Measurements from ENCODE around the gene SH2D2A.

The SH2D2A gene

GRCh38 chr1:156806512-156807440 lies 9.9 kb downstream of the SH2D2A start:
- DNase-seq (ENCODE audit: insufficient read length) (no peak), FAIRE-seq (no peak)
- TF ChIP-seq POLR2AphosphoS5 (IDR thresholded peaks at IDR 0.05; ENCODE audit: low read depth, low read length) (no peak), TAF1 (IDR thresholded peaks at IDR 0.05; ENCODE audit: borderline replicate concordance, low read depth, low read length) (no peak), POLR2A (IDR thresholded peaks at IDR 0.05; ENCODE audit: low read depth, low read length) (no peak; the same call in 1 of the 2 replicates)

- DNase-seq (ENCODE audit: insufficient read length) (no peak), FAIRE-seq (no peak)
- TF ChIP-seq POLR2AphosphoS5 (IDR thresholded peaks at IDR 0.05; ENCODE audit: low read depth, low read length) (no peak), POLR2A (IDR thresholded peaks at IDR 0.05; ENCODE audit: low read depth, low read length) (no peak), TAF1 (IDR thresholded peaks at IDR 0.05; ENCODE audit: borderline replicate concordance, low read depth, low read length) (no peak)
These were observed 10.7 kb downstream of the SH2D2A start for GRCh38 chr1:156805766-156806511.

DNA sequence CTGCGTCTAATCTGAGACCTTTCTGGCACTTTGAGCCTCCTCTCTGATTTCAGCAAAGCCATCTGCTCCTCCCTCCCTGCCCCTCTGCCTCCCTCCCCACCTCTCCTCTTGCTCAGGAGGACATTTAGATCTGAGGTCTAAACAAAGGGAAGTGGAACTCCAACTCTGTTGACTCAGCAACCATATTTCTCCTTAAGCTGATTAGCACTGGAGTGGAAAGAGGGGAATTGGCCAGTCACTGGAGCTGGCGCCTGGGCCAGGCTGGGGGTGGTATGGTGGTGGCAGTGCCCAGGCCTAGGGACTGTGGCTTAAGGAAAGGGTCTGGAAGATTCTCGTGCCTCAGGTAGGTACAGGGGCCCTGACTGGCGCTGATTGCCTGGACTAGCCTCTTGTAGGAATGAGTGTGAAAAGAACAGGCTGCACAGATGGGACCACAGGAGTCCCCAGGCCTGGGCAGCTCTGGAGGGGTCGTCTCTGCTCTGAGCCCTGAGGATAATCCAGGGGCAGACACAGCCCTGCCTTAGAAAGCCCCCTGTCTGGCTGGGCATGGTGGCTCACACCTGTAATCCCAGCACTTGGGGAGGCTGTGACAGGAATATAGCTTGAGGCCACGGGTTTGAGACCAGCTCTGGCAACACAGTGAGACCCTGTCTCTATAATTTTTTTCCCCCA lies 11.9 kb downstream of the SH2D2A start:
- FAIRE-seq (no peak), DNase-seq (ENCODE audit: insufficient read length) (no peak)
- no peak for TF ChIP-seq POLR2AphosphoS5 (IDR thresholded peaks at IDR 0.05; ENCODE audit: low read depth, low read length)
- TF ChIP-seq TAF1 (IDR thresholded peaks at IDR 0.05; ENCODE audit: borderline replicate concordance, low read depth, low read length), result no peak
- no peak for TF ChIP-seq POLR2A (IDR thresholded peaks at IDR 0.05; ENCODE audit: low read depth, low read length)

DNA sequence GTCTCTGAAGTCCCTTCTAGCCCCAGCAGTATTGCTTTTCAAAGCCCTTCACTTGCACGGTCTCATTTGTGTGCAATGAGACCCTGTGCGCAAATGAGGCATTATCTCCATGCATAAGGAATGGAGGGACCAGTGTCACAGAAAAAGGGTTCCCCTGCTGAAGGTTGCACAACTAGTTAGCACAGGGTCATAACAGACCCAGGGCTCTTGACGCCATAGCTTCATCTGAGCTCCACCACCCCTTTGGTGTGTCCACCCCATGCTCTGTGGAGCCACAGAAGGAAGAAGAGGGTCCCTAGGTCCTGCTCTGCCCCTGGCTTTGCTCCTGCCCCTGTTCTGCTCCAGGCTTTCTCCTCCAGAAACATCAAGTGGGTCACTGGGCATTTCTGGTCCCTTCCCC lies 12.6 kb downstream of the SH2D2A start:
- TF ChIP-seq POLR2AphosphoS5 (IDR thresholded peaks at IDR 0.05; ENCODE audit: low read depth, low read length), result no peak
- TF ChIP-seq POLR2A (IDR thresholded peaks at IDR 0.05; ENCODE audit: low read depth, low read length), result no peak
- no peak for TF ChIP-seq TAF1 (IDR thresholded peaks at IDR 0.05; ENCODE audit: borderline replicate concordance, low read depth, low read length)
- DNase-seq (ENCODE audit: insufficient read length) (no peak), FAIRE-seq (no peak)

GRCh38 chr1:156803086-156803851 lies 13.4 kb downstream of the SH2D2A start:
- TF ChIP-seq POLR2A (IDR thresholded peaks at IDR 0.05; ENCODE audit: low read depth, low read length) (no peak; the same call in 1 of the 2 replicates), POLR2AphosphoS5 (IDR thresholded peaks at IDR 0.05; ENCODE audit: low read depth, low read length) (no peak), TAF1 (IDR thresholded peaks at IDR 0.05; ENCODE audit: borderline replicate concordance, low read depth, low read length) (no peak)
- DNase-seq (ENCODE audit: insufficient read length), result no peak
- FAIRE-seq, result no peak

GRCh38 chr1:156802421-156802935 lies 14.2 kb downstream of the SH2D2A start:
- TF ChIP-seq POLR2AphosphoS5 (IDR thresholded peaks at IDR 0.05; ENCODE audit: low read depth, low read length), result no peak
- no peak for TF ChIP-seq TAF1 (IDR thresholded peaks at IDR 0.05; ENCODE audit: borderline replicate concordance, low read depth, low read length)
- TF ChIP-seq POLR2A (IDR thresholded peaks at IDR 0.05; ENCODE audit: low read depth, low read length), result no peak
- no peak for DNase-seq (ENCODE audit: insufficient read length)
- FAIRE-seq, result no peak

DNA sequence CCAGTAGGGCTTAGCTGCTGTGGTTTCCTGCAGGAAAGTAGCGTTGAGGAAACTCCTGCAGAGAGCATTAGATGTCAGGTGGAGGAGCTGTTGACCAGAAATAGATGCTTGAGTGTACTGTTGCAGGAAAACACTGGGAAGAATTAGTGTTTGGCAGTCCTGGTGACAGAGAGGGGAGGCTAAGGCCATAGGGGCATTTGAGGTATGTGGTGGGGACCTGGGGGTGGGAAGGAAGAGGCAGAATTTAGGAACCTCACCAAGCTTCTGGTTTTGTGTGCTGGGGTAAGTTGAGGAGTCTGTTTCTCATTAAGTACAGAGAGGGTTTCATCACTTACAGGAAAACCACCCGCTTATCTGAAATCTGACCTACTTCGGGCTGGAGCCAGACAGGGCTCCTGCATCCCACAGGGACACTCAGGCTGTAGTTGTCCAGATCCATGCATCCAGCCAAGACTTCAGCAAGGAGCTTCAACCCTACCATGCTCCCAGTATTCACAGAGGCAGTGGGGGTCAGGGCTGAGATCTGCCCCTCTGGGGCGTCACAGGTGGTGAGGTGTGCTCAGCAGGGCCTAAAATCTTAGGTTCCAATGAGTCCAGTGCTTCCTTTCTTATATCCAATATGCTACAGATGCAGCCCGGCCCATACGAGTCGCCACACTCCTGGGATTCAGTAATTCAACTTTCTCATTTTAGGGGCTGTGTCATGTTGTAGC lies 15.1 kb downstream of the SH2D2A start:
- FAIRE-seq (no peak), DNase-seq (ENCODE audit: insufficient read length) (no peak)

GRCh38 chr1:156797212-156797871 lies 19.3 kb downstream of the SH2D2A start:
- FAIRE-seq (peak; percentile 27), DNase-seq (ENCODE audit: insufficient read length) (no peak)
- TF ChIP-seq TAF1 (IDR thresholded peaks at IDR 0.05; ENCODE audit: borderline replicate concordance, low read depth, low read length) (no peak), POLR2A (IDR thresholded peaks at IDR 0.05; ENCODE audit: low read depth, low read length) (no peak)

More for the DNA sequence above, 15.1 kb downstream of the SH2D2A start:
- TF ChIP-seq POLR2AphosphoS5 (IDR thresholded peaks at IDR 0.05; ENCODE audit: low read depth, low read length) (peak; percentile 36), POLR2A (IDR thresholded peaks at IDR 0.05; ENCODE audit: low read depth, low read length) (peak; percentile 41; the same call in 1 of the 2 replicates), TAF1 (IDR thresholded peaks at IDR 0.05; ENCODE audit: borderline replicate concordance, low read depth, low read length) (no peak)

- TF ChIP-seq POLR2AphosphoS5 (IDR thresholded peaks at IDR 0.05; ENCODE audit: low read depth, low read length), result no peak
- no peak for TF ChIP-seq POLR2A (IDR thresholded peaks at IDR 0.05; ENCODE audit: low read depth, low read length)
- no peak for TF ChIP-seq TAF1 (IDR thresholded peaks at IDR 0.05; ENCODE audit: borderline replicate concordance, low read depth, low read length)
- FAIRE-seq, result no peak
- DNase-seq (ENCODE audit: insufficient read length), result no peak
These were observed 20.1 kb downstream of the SH2D2A start for GRCh38 chr1:156796340-156797097.
